Embryonic facial prominence (tissue), 1 donor: Measurements from ENCODE around the gene PNISR.

Experiments used
- DNase-seq: peaks from one replicate; pipeline ENCODE4 v3.0.0-alpha.2; 2016; ENCODE audit errors: extremely low spot score

The PNISR gene

DNA sequence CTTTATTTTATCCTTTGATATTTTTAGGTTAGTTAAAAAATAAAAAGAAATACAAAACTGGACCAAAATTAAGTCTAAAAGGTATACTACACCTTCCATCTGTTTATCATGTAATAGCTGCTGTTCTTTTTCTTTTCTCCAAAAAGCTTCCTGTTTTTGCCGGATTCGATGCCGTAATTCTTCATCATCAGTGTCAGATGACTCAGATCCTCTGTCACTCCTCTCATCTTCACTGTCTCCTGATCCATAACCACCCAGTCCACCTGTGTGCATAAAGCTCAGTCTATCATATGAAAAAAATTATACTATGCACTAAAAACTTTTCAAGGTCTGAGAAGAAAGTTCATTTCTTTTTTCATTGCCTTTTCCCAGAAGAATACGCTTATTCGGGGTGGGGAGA lies 22.7 kb downstream of the PNISR start:
- DNase-seq = no peak

GRCh38 chr6:99397287-99397686 lies 27.8 kb downstream of the PNISR start:
- DNase-seq = no peak

DNA sequence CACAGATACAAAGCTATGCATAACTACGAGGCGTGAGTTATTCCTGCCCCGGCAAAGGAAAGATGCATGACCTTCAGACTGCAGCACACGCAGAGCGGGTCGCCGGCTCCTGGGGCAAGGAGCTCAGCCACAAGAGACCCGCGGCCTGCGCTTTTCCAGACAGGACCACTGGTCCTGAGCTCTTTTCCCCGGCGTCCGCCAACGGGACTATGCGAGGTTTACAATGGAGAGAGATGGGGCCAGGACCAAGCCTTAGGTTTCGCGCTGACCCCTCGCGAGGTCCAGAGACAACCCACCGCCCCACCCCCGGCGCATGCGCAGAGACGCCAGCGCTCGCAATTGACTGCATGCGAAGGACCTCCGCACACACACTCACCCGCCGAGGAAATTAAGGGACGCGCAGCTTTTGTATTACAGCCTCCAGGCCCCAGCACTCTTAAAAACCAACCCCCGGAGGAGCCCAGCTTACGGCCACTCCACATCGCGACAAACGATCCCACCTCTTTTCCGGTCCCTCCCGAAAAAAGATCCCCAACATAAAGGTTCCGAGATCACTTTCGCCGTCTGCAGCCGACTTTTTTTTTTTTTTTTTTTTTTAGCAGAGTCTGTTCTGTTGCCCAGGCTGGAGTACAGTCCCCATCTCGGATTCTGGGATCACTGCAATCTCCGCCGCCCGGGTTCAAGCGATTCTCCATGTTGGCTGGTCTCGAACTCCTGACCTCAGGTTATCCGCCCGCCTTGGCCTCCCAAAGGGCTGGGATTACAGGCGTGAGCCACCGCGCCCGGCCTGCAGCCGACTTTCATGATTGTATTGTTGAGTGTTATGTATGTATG lies 31.2 kb downstream of the PNISR start, which contains the start of gene COQ3:
Gene COQ3 (minus strand): TSS at position 498 of the 834 bp plus-strand sequence. CDS start 16 bp downstream, at position 482.
- DNase-seq = peak; percentile 50

GRCh38 chr6:99393366-99393697 lies 31.8 kb downstream of the PNISR start:
- DNase-seq = no peak

DNA sequence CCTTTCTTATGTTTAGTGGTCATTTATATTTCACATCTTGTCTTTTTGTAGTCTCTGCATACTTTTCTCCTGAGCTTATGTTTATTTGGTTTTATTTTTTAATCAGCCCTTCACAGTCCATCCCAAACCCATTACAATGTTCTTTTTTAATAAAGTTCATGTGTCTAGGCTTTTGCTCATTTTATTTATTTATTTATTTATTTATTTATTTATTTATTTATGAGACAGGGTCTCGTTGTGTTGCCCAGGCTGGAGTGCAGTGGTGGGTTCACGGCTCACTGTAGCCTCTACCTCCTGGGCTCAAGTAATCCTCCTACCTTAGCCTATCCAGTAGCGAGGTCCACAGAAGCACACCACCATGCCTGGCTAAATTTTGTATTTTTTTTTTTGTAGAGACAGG lies 34.2 kb downstream of the PNISR start:
- DNase-seq = no peak

DNA sequence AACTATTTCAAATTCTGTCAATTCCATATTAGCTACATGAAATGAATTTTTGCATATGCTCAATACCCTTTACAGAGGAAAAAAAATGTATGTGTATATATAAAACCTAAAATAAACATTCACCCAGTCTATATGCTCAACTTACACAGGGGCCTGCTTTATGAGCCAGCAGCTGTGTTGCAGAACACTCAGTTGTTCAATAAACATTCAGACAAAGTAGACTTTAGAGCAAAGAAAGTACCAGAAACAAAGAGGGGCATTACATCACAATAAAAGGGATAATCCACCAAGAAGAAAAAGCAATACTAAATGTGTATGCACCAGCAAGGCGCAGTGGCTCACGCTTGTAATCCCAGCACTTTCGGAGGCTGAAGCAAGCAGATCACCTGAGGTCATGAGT lies 40.6 kb downstream of the PNISR start:
- DNase-seq = no peak

GRCh38 chr6:99378636-99379035 lies 46.5 kb downstream of the PNISR start:
- DNase-seq = no peak

DNA sequence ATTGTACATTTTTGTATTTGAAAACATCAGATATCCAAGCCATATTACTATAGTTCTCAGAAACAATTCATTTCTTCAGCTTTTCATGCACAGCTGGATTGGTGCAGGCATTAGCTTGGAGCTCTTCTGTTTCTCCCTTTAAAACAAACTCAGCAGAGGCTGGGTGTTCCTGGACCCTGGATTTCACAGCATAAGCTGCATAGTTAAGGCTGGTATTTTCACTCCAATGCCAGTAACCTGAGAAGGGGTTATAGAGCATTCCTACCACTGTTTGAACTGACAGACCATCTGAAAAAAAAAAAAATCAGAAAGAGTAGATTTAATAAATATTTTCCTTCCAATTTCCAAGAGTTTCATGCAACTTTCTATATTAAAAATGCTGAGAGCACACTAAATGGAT lies 55.6 kb downstream of the PNISR start:
- DNase-seq = no peak

DNA sequence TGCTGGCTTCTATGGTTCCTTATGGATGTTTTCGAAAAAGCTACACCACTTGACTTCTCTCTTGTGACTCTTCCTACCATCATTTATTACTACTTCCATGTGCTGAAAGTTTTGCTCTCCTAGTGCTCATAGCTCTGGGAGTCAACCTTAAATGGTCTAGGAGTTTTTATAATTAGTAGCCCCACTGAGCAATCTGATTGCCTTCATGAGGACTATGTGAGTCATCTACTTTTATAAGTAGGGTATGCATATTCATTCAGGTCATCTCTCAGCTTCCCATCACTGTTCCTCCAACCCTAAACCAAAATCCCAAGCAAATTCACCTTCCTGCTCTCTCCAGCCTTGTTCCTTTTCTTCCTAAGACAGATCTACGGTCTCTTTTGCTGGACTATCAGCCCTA lies 58.3 kb downstream of the PNISR start:
- no peak for DNase-seq

- no peak for DNase-seq
Measured at GRCh38 chr6:99364026-99364425, 61.1 kb downstream of the PNISR start.

- DNase-seq = no peak
Measured at GRCh38 chr6:99362678-99363268, 62.3 kb downstream of the PNISR start.

DNA sequence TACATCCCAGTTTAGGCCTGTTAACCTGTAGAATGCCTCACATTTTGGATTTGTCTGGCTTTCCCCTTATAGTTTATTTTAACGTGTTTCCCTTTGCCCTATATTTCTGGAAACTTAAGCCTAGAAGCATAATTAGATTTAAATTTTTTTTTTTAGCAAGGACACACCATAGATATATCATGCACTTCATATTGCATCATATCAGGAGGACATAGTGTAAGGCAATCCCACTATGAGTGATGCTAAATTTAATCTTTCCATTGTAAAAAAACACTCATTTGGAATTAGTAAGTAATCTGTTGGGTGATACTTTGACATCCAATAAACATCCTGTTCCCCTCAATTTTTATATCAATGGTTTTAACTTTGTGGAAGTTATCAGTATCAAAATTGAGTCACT lies 65.3 kb downstream of the PNISR start:
- no peak for DNase-seq

DNA sequence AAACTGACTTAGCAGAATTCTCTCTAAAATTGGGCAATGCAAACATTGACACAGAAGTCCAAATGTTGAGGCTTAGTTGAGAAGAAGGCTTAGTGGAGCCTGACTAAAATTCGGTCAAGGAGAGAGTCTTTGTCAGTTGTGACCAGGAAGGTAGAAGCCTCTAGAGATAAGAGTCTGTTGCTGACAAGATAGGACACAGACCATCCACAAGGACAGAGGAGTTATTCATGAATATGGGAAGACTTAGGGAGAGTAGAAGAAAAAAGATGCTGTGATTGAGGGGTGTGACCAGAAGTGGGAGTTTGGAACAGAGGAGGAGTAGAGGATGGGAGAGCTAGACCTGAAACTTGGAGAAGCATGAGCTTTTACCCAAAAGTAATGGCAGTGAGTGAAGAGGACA lies 68.5 kb downstream of the PNISR start:
- DNase-seq = no peak

- no peak for DNase-seq
Measured at GRCh38 chr6:99354983-99355382, 70.1 kb downstream of the PNISR start.

- no peak for DNase-seq
Measured at GRCh38 chr6:99353126-99353525, 72.0 kb downstream of the PNISR start.

DNA sequence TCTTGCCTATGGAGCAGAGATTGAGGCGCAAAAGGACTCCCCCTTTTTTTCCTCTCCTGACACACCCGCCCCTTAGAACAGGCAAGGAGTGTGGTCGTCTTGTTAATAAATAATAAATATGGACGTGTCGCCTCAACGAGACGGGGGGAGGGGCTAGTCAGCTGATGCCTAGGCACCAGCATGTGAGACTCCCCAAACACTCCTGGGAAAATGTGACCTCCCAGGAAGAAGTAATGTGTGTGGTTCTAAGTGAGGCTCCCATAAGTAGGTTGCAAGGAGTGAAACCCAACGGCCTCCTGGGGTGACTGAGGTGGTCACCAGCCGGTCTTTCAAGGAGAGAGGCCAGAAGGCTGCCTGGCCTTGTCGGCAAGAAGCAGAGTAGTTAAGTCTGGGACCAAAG lies 74.5 kb downstream of the PNISR start:
- DNase-seq = no peak

GRCh38 chr6:99349171-99350141 lies 75.7 kb downstream of the PNISR start, which contains the start of gene FAXC:
Gene FAXC (minus strand): TSS chr6:99349674. CDS start chr6:99349372, 302 bp downstream.
- DNase-seq = peak; percentile 7

DNA sequence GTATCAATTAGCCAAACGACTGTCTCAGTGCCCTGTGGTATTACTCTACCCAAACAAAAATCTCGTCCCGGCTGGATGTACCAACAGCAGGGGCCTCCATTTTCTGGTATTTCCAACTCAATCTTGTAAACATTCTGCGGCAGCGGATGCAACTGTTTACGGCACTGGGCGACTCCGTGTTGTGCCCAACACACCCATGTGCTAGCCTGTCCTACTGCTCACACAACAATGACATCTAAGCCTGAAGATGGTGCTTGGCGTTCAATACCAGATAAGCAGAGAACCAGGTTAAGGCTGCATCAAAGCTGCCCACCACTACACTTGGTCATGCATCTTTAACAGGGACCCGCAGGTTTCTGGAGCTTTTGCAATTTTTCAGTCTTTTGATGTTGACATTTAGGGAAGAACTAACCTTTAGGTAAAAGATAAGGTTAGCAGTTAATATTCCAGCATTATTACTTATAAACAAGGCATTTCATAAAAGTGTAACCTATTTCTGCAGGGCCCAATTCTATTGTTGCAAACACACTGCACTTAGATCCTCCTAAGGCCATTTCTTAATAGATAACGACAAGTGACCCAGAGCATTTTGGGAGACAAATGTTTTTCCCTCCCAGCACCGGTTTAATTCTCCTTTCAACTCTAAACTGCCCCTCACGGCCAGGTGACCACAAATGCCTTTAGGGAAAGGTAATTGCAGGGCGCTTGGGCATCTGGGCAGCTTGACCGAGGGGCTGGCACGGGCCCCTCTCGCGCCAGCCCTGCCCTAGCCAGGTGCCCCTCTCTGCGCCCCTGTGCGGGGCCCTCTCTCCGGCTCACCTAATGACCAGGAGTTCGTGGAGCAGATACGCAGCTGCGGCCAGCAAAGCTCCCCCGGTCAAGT lies 76.6 kb downstream of the PNISR start:
- no peak for DNase-seq
